GM19397 (cell line): ENCODE results near the gene UGT1A4.

ENCODE experiments used
- ATAC-seq: cut with Tn5 transposase; IDR thresholded peaks from one replicate; pipeline ENCODE4 v1.9.1; 2021; ENCODE audit warnings: mild to moderate bottlenecking, moderate library complexity; ENCODE audit not compliant: unreplicated experiment

The UGT1A4 gene

GRCh38 chr2:233718552-233718951, at the start of gene UGT1A4:
Gene UGT1A4, plus strand, starts transcription at chr2:233718736. Its CDS starts 85 bp downstream, at chr2:233718821.
- ATAC-seq: no peak

GRCh38 chr2:233671290-233672161, 47.0 kb upstream of the UGT1A4 start, which contains the start of gene UGT1A9:
Gene UGT1A9, plus strand, starts transcription at chr2:233671898. Its CDS starts 37 bp downstream, at chr2:233671935.
- ATAC-seq: no peak

GRCh38 chr2:233672886-233673285, 45.6 kb upstream of the UGT1A4 start:
- ATAC-seq: no peak

- no peak for ATAC-seq
Measured at GRCh38 chr2:233673896-233674295, 44.6 kb upstream of the UGT1A4 start.

GRCh38 chr2:233674314-233674713, 44.2 kb upstream of the UGT1A4 start:
- no peak for ATAC-seq

- ATAC-seq: no peak
Measured at GRCh38 chr2:233674995-233675394, 43.5 kb upstream of the UGT1A4 start.

- ATAC-seq: no peak
Measured at GRCh38 chr2:233676046-233676445, 42.5 kb upstream of the UGT1A4 start.

GRCh38 chr2:233679196-233679595, 39.3 kb upstream of the UGT1A4 start:
- ATAC-seq: no peak

GRCh38 chr2:233680361-233681045, 38.0 kb upstream of the UGT1A4 start:
- no peak for ATAC-seq

GRCh38 chr2:233681521-233682099, 36.9 kb upstream of the UGT1A4 start, which contains the start of gene UGT1A7:
Gene UGT1A7, plus strand, starts transcription at chr2:233681901. Its CDS starts 37 bp downstream, at chr2:233681938.
- ATAC-seq: no peak

- no peak for ATAC-seq
Measured at GRCh38 chr2:233684640-233685039, 33.9 kb upstream of the UGT1A4 start.

GRCh38 chr2:233686928-233687327, 31.6 kb upstream of the UGT1A4 start:
- no peak for ATAC-seq

- ATAC-seq: no peak
Measured at GRCh38 chr2:233688341-233688740, 30.2 kb upstream of the UGT1A4 start.

GRCh38 chr2:233689031-233689430, 29.5 kb upstream of the UGT1A4 start:
- no peak for ATAC-seq

- no peak for ATAC-seq
Measured at GRCh38 chr2:233689501-233689900, 29.0 kb upstream of the UGT1A4 start.

- ATAC-seq: no peak
Measured at GRCh38 chr2:233690444-233690843, 28.1 kb upstream of the UGT1A4 start.

GRCh38 chr2:233691443-233692433, 26.8 kb upstream of the UGT1A4 start:
- ATAC-seq: no peak

GRCh38 chr2:233692648-233693047, 25.9 kb upstream of the UGT1A4 start, which contains the start of gene UGT1A6:
Gene UGT1A6, plus strand, starts transcription at chr2:233692890. Its CDS starts 115 bp downstream, at chr2:233693005.
- ATAC-seq: no peak

- no peak for ATAC-seq
Measured at GRCh38 chr2:233693963-233694362, 24.6 kb upstream of the UGT1A4 start.

GRCh38 chr2:233698740-233699139, 19.8 kb upstream of the UGT1A4 start:
- no peak for ATAC-seq
